CD4-positive, alpha-beta T cell (primary cell): ENCODE measurements around the gene MGAT5. TPM values are rescaled to one million over a fixed set of nuclear protein-coding genes. Genes with fewer than 3 reads are reported as not detected.
A peak's percentile ranks its signal among the peaks of the same experiment; 100 is the strongest.

Experiments used
- ATAC-seq: fragments of 200-7000 bp; cut with Tn5 transposase; one replicate; pipeline ENCODE4 v1.10.0; 2022; ENCODE audit warnings: mild to moderate bottlenecking; ENCODE audit not compliant: poor library complexity
- CTCF ChIA-PET: fragments of 350-600 bp; sonication (Branson Sonifier 250); formaldehyde crosslinking; loops from one replicate; lab custom pipeline; 2021; ENCODE audit warnings: antibody characterized with exemption, inconsistent platforms; lab: Charles Lee
- POLR2A ChIA-PET: fragments of 350-600 bp; sonication (Branson Sonifier 250); formaldehyde crosslinking; loops from one replicate; lab custom pipeline; 2021; ENCODE audit warnings: antibody characterized with exemption, inconsistent platforms; lab: Charles Lee
- DNase-seq, 14 experiments: peaks; one replicate each; pipeline ENCODE4 v3.0.0-alpha.2; 2013 to 2020; ENCODE audit warnings: mixed read lengths in 2 of 14
- H3K27ac ChIP-seq, 2 donors: one replicate each; pipeline versions ENCODE4 v1.5.1 to v1.7.0; 2013; ENCODE audit warnings: low read length in 2 of 2, low read depth in 1 of 2, mild to moderate bottlenecking in 1 of 2
- H3K27me3 ChIP-seq, 2 experiments: 1 replicate in 1 of 2; 2 replicates in 1 of 2; pipeline versions ENCODE4 v1.6.1 to v1.7.0; 2013; ENCODE audit warnings: low read length in 2 of 2, control low read depth in 1 of 2, mild to moderate bottlenecking in 1 of 2, moderate library complexity in 1 of 2; ENCODE audit not compliant: insufficient read depth in 2 of 2, control insufficient read depth in 1 of 2
- H3K36me3 ChIP-seq: one replicate; pipeline ENCODE4 v1.6.1; 2013; ENCODE audit warnings: low read length, control low read depth; ENCODE audit not compliant: insufficient read depth
- H3K4me1 ChIP-seq: one replicate; pipeline ENCODE4 v1.6.1; 2013; ENCODE audit warnings: low read length, control low read depth; ENCODE audit not compliant: insufficient read depth
- H3K4me3 ChIP-seq: one replicate; pipeline ENCODE4 v1.5.1; 2013; ENCODE audit warnings: mild to moderate bottlenecking, low read length, moderate library complexity
- H3K9me3 ChIP-seq, 2 experiments: 1 replicate in 1 of 2; 2 replicates in 1 of 2; pipeline versions ENCODE4 v1.6.1 to v1.7.0; 2013; ENCODE audit warnings: low read length in 2 of 2, mild to moderate bottlenecking in 2 of 2, control low read depth in 1 of 2, moderate library complexity in 1 of 2; ENCODE audit not compliant: control insufficient read depth in 1 of 2, insufficient read depth in 1 of 2
- H3K27ac Mint-ChIP-seq: one replicate; pipeline ENCODE4 v1.8.0; 2020; ENCODE audit warnings: mixed read lengths
- H3K27me3 Mint-ChIP-seq: one replicate; pipeline ENCODE4 v1.8.0; 2021; ENCODE audit warnings: mixed read lengths
- H3K36me3 Mint-ChIP-seq: one replicate; pipeline ENCODE4 v1.8.0; 2021; ENCODE audit warnings: low read depth, mixed read lengths
- H3K4me1 Mint-ChIP-seq: one replicate; pipeline ENCODE4 v1.8.0; 2021; ENCODE audit warnings: low read depth, mixed read lengths
- H3K4me3 Mint-ChIP-seq: one replicate; pipeline ENCODE4 v1.8.0; 2020; ENCODE audit warnings: mild to moderate bottlenecking, mixed read lengths
- H3K9me3 Mint-ChIP-seq: one replicate; pipeline ENCODE4 v1.8.0; 2020; ENCODE audit warnings: mixed read lengths
- CTCF ChIP-seq: fragments of 200-600 bp; IDR thresholded peaks from one replicate; pipeline ENCODE4 v1.8.0; 2022; ENCODE audit warnings: antibody characterized with exemption, mild to moderate bottlenecking
- intact Hi-C, 2 experiments: fragments of 100-400 bp; cut with DNase I in 1 of 2; cut with micrococcal nuclease in 1 of 2; formaldehyde crosslinking; loops; one replicate each; pipeline versions ENCODE4 v1.15.1 to v1.9.0; 2023 to 2025; cut with DNase I, micrococcal nuclease
- total RNA-seq, 174 experiments: library from RNA in 2 of 174; stranded (reverse) in 2 of 174; gene quantifications; one replicate each; pipeline ENCODE4 v1.2.3 and lab custom pipeline; 2021 to 2026

MGAT5 gene
- total RNA-seq, 2 experiments from 2014 or later: 77.5 to 77.8 TPM

- peaks cover 38% of the 10 kb centered on the region for H3K36me3 Mint-ChIP-seq
- no peaks in the 10 kb centered on the region for H3K9me3 ChIP-seq
- peaks cover 38% of the 10 kb centered on the region for H3K4me1 ChIP-seq
- H3K4me3 ChIP-seq: no peak overlapping the region
- H3K27ac Mint-ChIP-seq: peak overlapping the region; percentile 45
- peaks cover 4% of the 10 kb centered on the region for H3K36me3 ChIP-seq
- TF ChIP-seq CTCF: no peak
- H3K4me3 Mint-ChIP-seq: no peak overlapping the region
- POLR2A ChIA-PET: interaction anchor here (0.8 to 1.3 kb wide), 2 partner anchors 10 to 16 kb away, joined by 3 read pairs; no protein-coding TSS in a partner anchor
- H3K27me3 Mint-ChIP-seq: no peaks in the 10 kb centered on the region
- no peaks in the 10 kb centered on the region for H3K27me3 ChIP-seq
- DNase-seq (no peak), ATAC-seq (no peak)
- peaks cover 77% of the 10 kb centered on the region for H3K4me1 Mint-ChIP-seq
- no peaks in the 10 kb centered on the region for H3K9me3 Mint-ChIP-seq
- CTCF ChIA-PET: no interaction called here
- intact Hi-C loops: no loop called here
- H3K27ac ChIP-seq: no peak overlapping the region
Measured at GRCh38 chr2:134278553-134278952, 24.7 kb downstream of the MGAT5 start.

GRCh38 chr2:134279417-134279816 lies 25.5 kb downstream of the MGAT5 start:
- CTCF ChIA-PET: no interaction called here
- Histone ChIP-seq H3K36me3 (no peaks in the 10 kb centered on the region), H3K27ac (no peak overlapping the region), H3K27me3 (no peaks in the 10 kb centered on the region), H3K4me1 (peaks cover 47% of the 10 kb centered on the region), H3K4me3 (no peak overlapping the region), H3K9me3 (no peaks in the 10 kb centered on the region)
- no peak for TF ChIP-seq CTCF
- H3K4me1 Mint-ChIP-seq: peaks cover 78% of the 10 kb centered on the region
- H3K27ac Mint-ChIP-seq: no peak overlapping the region
- no peaks in the 10 kb centered on the region for H3K9me3 Mint-ChIP-seq
- DNase-seq: no peak
- intact Hi-C loops: no loop called here
- H3K4me3 Mint-ChIP-seq: no peak overlapping the region
- POLR2A ChIA-PET: interaction anchor here (1.3 kb wide), 1 partner anchor 17 kb away, joined by 3 read pairs; no protein-coding TSS in a partner anchor
- H3K36me3 Mint-ChIP-seq: peaks cover 31% of the 10 kb centered on the region
- H3K27me3 Mint-ChIP-seq: no peaks in the 10 kb centered on the region
- ATAC-seq: no peak

- ATAC-seq (no peak), DNase-seq (no peak)
- peaks cover 26% of the 10 kb centered on the region for H3K36me3 Mint-ChIP-seq
- H3K27me3 Mint-ChIP-seq: no peaks in the 10 kb centered on the region
- TF ChIP-seq CTCF: no peak
- Histone ChIP-seq H3K4me3 (no peak overlapping the region), H3K27me3 (no peaks in the 10 kb centered on the region), H3K9me3 (no peaks in the 10 kb centered on the region), H3K4me1 (peaks cover 45% of the 10 kb centered on the region), H3K36me3 (no peaks in the 10 kb centered on the region), H3K27ac (no peak overlapping the region)
- ChIA-PET POLR2A (no interaction called here), CTCF (no interaction called here)
- intact Hi-C loops: loop anchor here (5.0 kb wide), 2 partner anchors 33 to 42 kb away; no protein-coding TSS in a partner anchor
- no peaks in the 10 kb centered on the region for H3K9me3 Mint-ChIP-seq
- peaks cover 75% of the 10 kb centered on the region for H3K4me1 Mint-ChIP-seq
- H3K4me3 Mint-ChIP-seq: no peak overlapping the region
- H3K27ac Mint-ChIP-seq: peak overlapping the region; percentile 82
Measured at GRCh38 chr2:134280231-134280630, 26.4 kb downstream of the MGAT5 start.
